ENCODE measurements around the gene CCT3. TPM values are rescaled to one million over a fixed set of nuclear protein-coding genes. Genes with fewer than 3 reads are reported as not detected.

CCT3 gene
- 326 TPM for polyA plus RNA-seq (ENCODE audit: insufficient read length)
- long read RNA-seq, donor 1, transcript CCT3-201 (14 exons, 2,150 nt), result major isoform, 48 of 117 reads
- long read RNA-seq, donor 1, partial matches to known transcripts, result 63 of 117 reads
- long read RNA-seq, donor 1, other reads (novel, unspliced or antisense), result 6 of 117 reads
- long read RNA-seq, donor 2, transcript CCT3-201 (14 exons, 2,150 nt), result major isoform, 63 of 110 reads
- long read RNA-seq, donor 2, partial matches to known transcripts, result 46 of 110 reads
- long read RNA-seq, donor 2, other reads (novel, unspliced or antisense), result 0 of 110 reads
- long read RNA-seq, donor 3, transcript CCT3-201 (14 exons, 2,150 nt), result major isoform, 45 of 85 reads
- long read RNA-seq, donor 3, partial matches to known transcripts, result 39 of 85 reads
- long read RNA-seq, donor 3, other reads (novel, unspliced or antisense), result 0 of 85 reads
- long read RNA-seq, donor 4, partial matches to known transcripts, result 5 of 6 reads
- long read RNA-seq, donor 4, other reads (novel, unspliced or antisense), result 0 of 6 reads
- long read RNA-seq, donor 5, transcript CCT3-201 (14 exons, 2,150 nt), result major isoform, 113 of 197 reads
- long read RNA-seq, donor 5, partial matches to known transcripts, result 77 of 197 reads
- long read RNA-seq, donor 5, other reads (novel, unspliced or antisense), result 5 of 197 reads
- long read RNA-seq, donor 6, transcript CCT3-201 (14 exons, 2,150 nt), result major isoform, 44 of 96 reads
- long read RNA-seq, donor 6, partial matches to known transcripts, result 49 of 96 reads
- long read RNA-seq, donor 6, other reads (novel, unspliced or antisense), result 0 of 96 reads
- long read RNA-seq, donor 7, transcript CCT3-201 (14 exons, 2,150 nt), result major isoform, 75 of 179 reads
- long read RNA-seq, donor 7, partial matches to known transcripts, result 89 of 179 reads
- long read RNA-seq, donor 7, other reads (novel, unspliced or antisense), result 13 of 179 reads
- long read RNA-seq, donor 8, transcript CCT3-201 (14 exons, 2,150 nt), result major isoform, 27 of 33 reads
- long read RNA-seq, donor 8, partial matches to known transcripts, result 5 of 33 reads
- long read RNA-seq, donor 8, other reads (novel, unspliced or antisense), result 0 of 33 reads

GRCh38 chr1:156338180-156338976 is at the start of gene CCT3, which contains the start of gene TSACC:
TSS of gene CCT3 (minus strand) at chr1:156338292. CDS start at chr1:156338184, 108 bp downstream.
TSS of gene TSACC (plus strand) at chr1:156338526. CDS start at chr1:156339758, 1,232 bp downstream.
- DNase-seq, result peak; percentile 99

- DNase-seq, result no peak
Measured at GRCh38 chr1:156387870-156388173, 49.7 kb upstream of the CCT3 start.

GRCh38 chr1:156386949-156387869 is 49.1 kb upstream of the CCT3 start:
- no peak for DNase-seq

GRCh38 chr1:156386134-156386901 is 48.2 kb upstream of the CCT3 start:
- DNase-seq, result no peak

GRCh38 chr1:156385534-156386031 is 47.5 kb upstream of the CCT3 start:
- DNase-seq, result peak; percentile 61

- no peak for DNase-seq
Measured at GRCh38 chr1:156384658-156385057, 46.6 kb upstream of the CCT3 start.

GRCh38 chr1:156384007-156384406 is 45.9 kb upstream of the CCT3 start:
- DNase-seq, result no peak

- DNase-seq, result peak; percentile 39
Measured at GRCh38 chr1:156383023-156383422, 44.9 kb upstream of the CCT3 start.

GRCh38 chr1:156382561-156382960 is 44.5 kb upstream of the CCT3 start:
- no peak for DNase-seq

- no peak for DNase-seq
Measured at GRCh38 chr1:156379420-156380165, 41.5 kb upstream of the CCT3 start.

- no peak for DNase-seq
Measured at GRCh38 chr1:156378557-156378956, 40.5 kb upstream of the CCT3 start.

GRCh38 chr1:156376958-156377919 is 39.1 kb upstream of the CCT3 start:
- no peak for DNase-seq

- no peak for DNase-seq
Measured at GRCh38 chr1:156376146-156376545, 38.1 kb upstream of the CCT3 start.

GRCh38 chr1:156373546-156373945 is 35.5 kb upstream of the CCT3 start:
- no peak for DNase-seq

- no peak for DNase-seq
Measured at GRCh38 chr1:156372876-156373275, 34.8 kb upstream of the CCT3 start.

GRCh38 chr1:156372265-156372586 is 34.1 kb upstream of the CCT3 start:
- no peak for DNase-seq

- DNase-seq, result peak; percentile 58
Measured at GRCh38 chr1:156371553-156372264, 33.6 kb upstream of the CCT3 start.
